Gastroesophageal sphincter (tissue), 3 donors: ENCODE data around the gene GNS.

Experiments used
- CTCF ChIP-seq, 4 experiments: fragments of 200-600 bp in 2 of 4; fragments of 450-650 bp in 2 of 4; sonication (generic) in 1 of 4; IDR thresholded peaks; one replicate each; pipeline ENCODE4 v1.5.1; 2017 to 2019; ENCODE audit warnings: antibody characterized with exemption in 4 of 4, mild to moderate bottlenecking in 2 of 4, moderate library complexity in 2 of 4
- EP300 ChIP-seq: sonication (generic); formaldehyde crosslinking; IDR thresholded peaks from one replicate; pipeline ENCODE4 v1.6.1; 2017; ENCODE audit warnings: antibody characterized with exemption, mild to moderate bottlenecking
- POLR2A ChIP-seq, 2 donors: fragments of 450-650 bp; IDR thresholded peaks; one replicate each; pipeline ENCODE4 v1.6.1; 2017; ENCODE audit warnings: antibody characterized with exemption in 2 of 2, mild to moderate bottlenecking in 2 of 2, moderate library complexity in 1 of 2
- POLR2AphosphoS5 ChIP-seq: sonication (generic); formaldehyde crosslinking; IDR thresholded peaks from one replicate; pipeline ENCODE4 v1.6.1; 2017; ENCODE audit warnings: antibody characterized with exemption

DNA sequence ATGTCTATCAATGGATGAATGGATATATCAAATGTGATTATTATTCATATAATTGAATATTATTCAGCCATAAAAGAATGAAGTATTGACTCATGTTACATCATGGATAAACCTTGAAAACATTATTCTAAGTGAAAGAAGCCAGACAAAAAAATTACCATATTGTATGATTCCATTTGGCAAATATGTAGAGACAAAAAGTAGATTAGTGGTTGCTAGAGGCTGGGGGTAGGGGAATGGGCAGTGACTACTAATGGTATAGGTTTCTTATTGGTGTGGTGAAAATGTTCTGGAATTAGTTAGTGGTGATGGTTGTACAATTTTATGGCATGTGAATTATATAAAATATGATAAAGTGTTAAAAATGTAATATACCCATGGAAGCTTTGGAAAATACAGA is 31.8 kb upstream of the GNS start:
- TF ChIP-seq CTCF (IDR thresholded peaks at IDR 0.05): no peak
- no peak for TF ChIP-seq POLR2A (IDR thresholded peaks at IDR 0.05)
- TF ChIP-seq POLR2AphosphoS5: no peak
- TF ChIP-seq EP300: no peak
